Ascending aorta (tissue), 2 donors: Measurements from ENCODE around the gene MTAP. TPM values are rescaled to one million over a fixed set of nuclear protein-coding genes. Genes with fewer than 3 reads are reported as not detected.

ENCODE experiments used
- DNase-seq, 2 donors: peaks; one replicate each; pipeline ENCODE4 v3.0.0-alpha.2; 2019; ENCODE audit warnings: low spot score in 2 of 2
- H3K27ac ChIP-seq, 2 donors: fragments of 200-600 bp; sonication (generic); one replicate each; pipeline ENCODE4 v1.5.1; 2016 to 2017; ENCODE audit warnings: mild to moderate bottlenecking in 1 of 2
- H3K27me3 ChIP-seq: fragments of 200-600 bp; sonication (generic); one replicate; pipeline ENCODE4 v1.5.1; 2017
- H3K36me3 ChIP-seq, 2 donors: fragments of 200-600 bp; sonication (generic); one replicate each; pipeline ENCODE4 v1.5.1; 2016
- H3K4me1 ChIP-seq, 2 donors: fragments of 200-600 bp; sonication (generic); one replicate each; pipeline ENCODE4 v1.5.1; 2016 to 2017; ENCODE audit warnings: mild to moderate bottlenecking in 1 of 2
- H3K4me3 ChIP-seq, 2 donors: fragments of 200-600 bp; sonication (generic); one replicate each; pipeline ENCODE4 v1.5.1; 2016 to 2017; ENCODE audit warnings: mild to moderate bottlenecking in 1 of 2
- H3K9me3 ChIP-seq, 2 donors: fragments of 200-600 bp; sonication (generic); one replicate each; pipeline ENCODE4 v1.5.1; 2016
- intact Hi-C: fragments of 100-400 bp; cut with DNase I; formaldehyde crosslinking; loops from one replicate; pipeline ENCODE4 v1.15.1; 2023
- total RNA-seq: library from RNA; depleted of rRNA; stranded (reverse); fragments of >200 nt; gene quantifications from one replicate; pipeline ENCODE4 v1.1.0, GENCODE V29; 2016
- TF ChIP-seq, protein P1 (sequence below), 3 experiments: fragments of 200-600 bp in 2 of 3; fragments of 450-650 bp in 1 of 3; sonication (generic) in 2 of 3; IDR thresholded peaks; one replicate each; pipeline ENCODE4 v1.5.1; 2016 to 2019; ENCODE audit warnings: antibody characterized with exemption in 3 of 3, mild to moderate bottlenecking in 1 of 3, moderate library complexity in 1 of 3

MTAP gene
- total RNA-seq, 1 donor from 2014 or later: 34.7 TPM

DNA sequence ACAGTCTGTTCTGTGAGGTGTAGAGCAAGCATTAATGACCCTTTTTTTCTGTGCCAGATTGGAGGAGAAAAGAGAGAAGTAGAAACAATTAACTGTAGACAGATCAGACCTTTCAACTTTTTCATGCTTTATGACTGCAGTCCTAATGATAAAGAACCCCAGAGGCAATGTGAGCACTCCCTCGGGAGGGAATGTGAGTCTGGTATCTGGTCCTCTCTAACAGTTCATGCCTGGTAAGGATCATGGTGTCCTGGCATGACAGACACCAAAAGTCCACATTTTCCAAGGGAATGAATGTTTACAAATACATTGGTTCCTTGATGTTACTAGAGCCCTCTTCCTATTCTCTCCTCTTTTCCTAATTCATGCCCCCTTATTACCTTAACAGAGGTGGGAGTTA, 70.3 kb downstream of the MTAP start:
- intact Hi-C loops: no loop called here

DNA sequence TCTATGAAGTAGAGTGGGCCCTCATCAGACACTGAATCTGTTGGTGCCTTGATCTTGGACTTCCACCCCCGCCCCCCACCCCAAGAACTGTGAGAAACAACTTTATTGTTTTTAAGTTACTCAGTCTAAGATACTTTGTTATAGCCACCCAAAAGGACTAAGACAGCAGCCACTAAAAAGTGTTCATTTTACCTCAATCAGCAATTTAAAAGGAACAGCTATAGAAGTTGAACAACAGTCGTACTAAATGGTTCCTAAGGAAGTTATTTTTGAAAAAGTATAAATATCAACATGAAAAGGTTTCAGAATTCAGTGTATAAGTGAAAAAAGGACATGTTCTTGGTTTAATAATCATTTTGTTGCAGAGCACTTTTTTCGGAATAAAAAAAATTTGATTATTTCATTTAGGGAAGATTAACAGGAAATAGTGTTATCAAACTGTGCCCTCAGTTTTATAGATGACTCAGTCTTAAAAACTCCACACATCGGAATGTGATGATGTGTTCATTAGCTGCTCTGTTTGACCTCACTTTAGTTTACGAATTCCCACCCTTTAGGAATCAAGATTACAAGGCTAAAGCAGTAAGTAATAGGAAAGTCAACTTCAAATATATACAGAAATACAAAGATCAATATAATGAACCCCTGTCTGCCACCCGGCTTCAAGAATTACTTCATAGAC, 71.2 kb downstream of the MTAP start:
- intact Hi-C loops: no loop called here
- H3K4me1 ChIP-seq: no peaks in the 10 kb centered on the region
- DNase-seq: no peak

More for the DNA sequence above, 70.3 kb downstream of the MTAP start:
- Histone ChIP-seq H3K9me3 (peaks cover 0 to 14% of the 10 kb centered on the region in 2 donors), H3K27me3 (no peaks in the 10 kb centered on the region), H3K27ac (no peak overlapping the region), H3K36me3 (peaks cover 0 to 12% of the 10 kb centered on the region in 2 donors), H3K4me3 (no peak overlapping the region), H3K4me1 (no peaks in the 10 kb centered on the region)
- TF ChIP-seq, protein P1, sequence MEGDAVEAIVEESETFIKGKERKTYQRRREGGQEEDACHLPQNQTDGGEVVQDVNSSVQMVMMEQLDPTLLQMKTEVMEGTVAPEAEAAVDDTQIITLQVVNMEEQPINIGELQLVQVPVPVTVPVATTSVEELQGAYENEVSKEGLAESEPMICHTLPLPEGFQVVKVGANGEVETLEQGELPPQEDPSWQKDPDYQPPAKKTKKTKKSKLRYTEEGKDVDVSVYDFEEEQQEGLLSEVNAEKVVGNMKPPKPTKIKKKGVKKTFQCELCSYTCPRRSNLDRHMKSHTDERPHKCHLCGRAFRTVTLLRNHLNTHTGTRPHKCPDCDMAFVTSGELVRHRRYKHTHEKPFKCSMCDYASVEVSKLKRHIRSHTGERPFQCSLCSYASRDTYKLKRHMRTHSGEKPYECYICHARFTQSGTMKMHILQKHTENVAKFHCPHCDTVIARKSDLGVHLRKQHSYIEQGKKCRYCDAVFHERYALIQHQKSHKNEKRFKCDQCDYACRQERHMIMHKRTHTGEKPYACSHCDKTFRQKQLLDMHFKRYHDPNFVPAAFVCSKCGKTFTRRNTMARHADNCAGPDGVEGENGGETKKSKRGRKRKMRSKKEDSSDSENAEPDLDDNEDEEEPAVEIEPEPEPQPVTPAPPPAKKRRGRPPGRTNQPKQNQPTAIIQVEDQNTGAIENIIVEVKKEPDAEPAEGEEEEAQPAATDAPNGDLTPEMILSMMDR (IDR thresholded peaks at IDR 0.05): no peak
- DNase-seq: no peak

DNA sequence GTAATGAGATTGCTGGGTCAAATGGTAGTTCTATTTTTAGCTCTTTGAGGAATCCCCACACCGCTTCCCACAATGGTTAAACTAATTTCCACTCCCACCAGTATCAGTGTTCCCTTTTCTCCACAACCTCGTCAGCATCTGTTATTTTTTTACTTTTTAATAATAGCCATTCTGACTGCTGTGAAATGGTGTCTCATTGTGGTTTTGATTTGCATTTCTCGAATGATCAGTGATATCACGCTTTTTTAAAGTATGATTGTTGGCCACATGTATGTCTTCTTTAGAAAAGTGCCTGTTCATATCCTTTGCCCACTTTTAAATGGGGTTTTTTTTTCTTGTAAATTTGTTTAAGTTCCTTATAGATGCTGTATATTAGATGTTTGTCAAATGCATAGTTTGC, 73.5 kb downstream of the MTAP start:
- Histone ChIP-seq H3K4me1 (no peaks in the 10 kb centered on the region), H3K27me3 (no peaks in the 10 kb centered on the region), H3K36me3 (no peaks in the 10 kb centered on the region), H3K4me3 (no peak overlapping the region), H3K27ac (no peak overlapping the region), H3K9me3 (peaks cover 3 to 40% of the 10 kb centered on the region in 2 donors)
- TF ChIP-seq, protein P1 (IDR thresholded peaks at IDR 0.05): no peak
- intact Hi-C loops: no loop called here
- DNase-seq: no peak

More for the DNA sequence above, 71.2 kb downstream of the MTAP start:
- TF ChIP-seq, protein P1 (IDR thresholded peaks at IDR 0.05): no peak
- Histone ChIP-seq H3K27me3 (no peaks in the 10 kb centered on the region), H3K4me3 (no peak overlapping the region), H3K36me3 (peaks cover 0 to 8% of the 10 kb centered on the region in 2 donors), H3K27ac (no peak overlapping the region), H3K9me3 (peaks cover 0 to 18% of the 10 kb centered on the region in 2 donors)

DNA sequence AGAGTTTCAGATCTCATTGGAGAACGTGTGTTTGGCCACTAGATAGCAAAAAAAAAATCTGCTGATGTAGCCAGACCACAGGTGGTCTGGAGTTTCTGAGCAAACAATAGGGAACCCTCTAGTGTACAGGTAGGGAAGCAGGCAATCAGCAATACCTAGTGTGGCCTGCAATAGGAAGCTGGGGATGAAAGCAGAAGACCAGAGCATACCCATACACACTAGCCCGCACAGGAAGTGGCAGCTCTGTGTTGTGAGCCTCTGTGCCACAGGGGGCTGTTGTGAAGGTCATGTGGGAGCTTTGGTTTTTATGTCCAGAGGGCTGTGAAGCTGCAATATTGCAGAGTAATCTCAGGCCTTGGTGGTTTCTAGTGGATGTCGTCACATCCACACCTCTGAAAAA, 81.2 kb downstream of the MTAP start:
- intact Hi-C loops: no loop called here
- no peak for DNase-seq
- no peaks in the 10 kb centered on the region for H3K4me1 ChIP-seq
- no peak overlapping the region for H3K4me3 ChIP-seq
- H3K36me3 ChIP-seq: peaks cover 0 to 8% of the 10 kb centered on the region in 2 donors
- TF ChIP-seq, protein P1 (IDR thresholded peaks at IDR 0.05): no peak
- no peaks in the 10 kb centered on the region for H3K27me3 ChIP-seq
- H3K9me3 ChIP-seq: peaks cover 12 to 67% of the 10 kb centered on the region in 2 donors
- H3K27ac ChIP-seq: no peak overlapping the region

DNA sequence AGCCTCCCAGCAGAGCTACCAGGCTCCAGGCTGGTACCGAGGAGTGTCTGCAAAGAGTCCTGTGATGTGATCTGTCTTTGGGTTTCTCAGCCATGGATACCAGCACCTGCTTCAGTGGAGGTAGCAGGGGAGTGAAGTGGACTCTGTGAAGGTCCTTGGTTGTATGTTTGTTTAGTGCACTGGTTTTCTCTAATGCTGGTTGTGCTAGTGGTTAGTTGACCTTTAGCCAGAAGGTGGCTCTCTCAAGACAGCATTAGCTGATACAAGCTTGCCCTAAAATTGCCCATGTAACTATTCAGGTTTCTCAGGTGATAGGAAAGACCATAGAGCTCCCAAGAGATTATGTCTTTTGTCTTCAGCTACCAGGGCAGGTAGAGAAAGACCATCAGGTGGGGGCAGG, 87.2 kb downstream of the MTAP start:
- TF ChIP-seq, protein P1 (IDR thresholded peaks at IDR 0.05): no peak
- peaks cover 27 to 89% of the 10 kb centered on the region in 2 donors for H3K9me3 ChIP-seq
- DNase-seq: no peak
- no peaks in the 10 kb centered on the region for H3K27me3 ChIP-seq
- H3K4me1 ChIP-seq: no peaks in the 10 kb centered on the region
- H3K36me3 ChIP-seq: peaks cover 10 to 25% of the 10 kb centered on the region in 2 donors
- intact Hi-C loops: no loop called here
- H3K27ac ChIP-seq: no peak overlapping the region
- H3K4me3 ChIP-seq: no peak overlapping the region
